Nephron (organoid): ENCODE measurements around the gene MT1F.

Source experiments
- H3K27ac Mint-ChIP-seq, 3 experiments: 2 replicates each; pipeline ENCODE4 v1.8.0; 2020; ENCODE audit warnings: mixed read lengths in 3 of 3, mild to moderate bottlenecking in 2 of 3, moderate library complexity in 1 of 3
- H3K27me3 Mint-ChIP-seq: 2 replicates; pipeline ENCODE4 v1.8.0; 2021; ENCODE audit warnings: low read depth, mild to moderate bottlenecking, moderate library complexity, mixed read lengths
- H3K36me3 Mint-ChIP-seq: 2 replicates; pipeline ENCODE4 v1.8.0; 2020; ENCODE audit warnings: low read depth, mixed read lengths
- H3K4me1 Mint-ChIP-seq: 2 replicates; pipeline ENCODE4 v1.8.0; 2020; ENCODE audit warnings: mixed read lengths
- H3K4me3 Mint-ChIP-seq, 3 experiments: 2 replicates each; pipeline ENCODE4 v1.8.0; 2020; ENCODE audit warnings: mild to moderate bottlenecking in 3 of 3, mixed read lengths in 3 of 3, moderate library complexity in 2 of 3
- H3K9me3 Mint-ChIP-seq: 2 replicates; pipeline ENCODE4 v1.8.0; 2020; ENCODE audit warnings: mixed read lengths
- CTCF ChIP-seq, 3 experiments: fragments of 200-600 bp; sonication (generic); IDR thresholded peaks; one replicate each; pipeline ENCODE4 v1.5.0; 2021; ENCODE audit warnings: antibody characterized with exemption in 3 of 3; ENCODE audit not compliant: unreplicated experiment in 3 of 3

Gene MT1F

GRCh38 chr16:56629531-56629930 lies 28.2 kb upstream of the MT1F start:
- peaks cover 96% of the 10 kb centered on the region for H3K27me3 Mint-ChIP-seq
- no peaks in the 10 kb centered on the region for H3K9me3 Mint-ChIP-seq
- no peak overlapping the region for H3K4me3 Mint-ChIP-seq
- H3K27ac Mint-ChIP-seq = no peak overlapping the region
- H3K36me3 Mint-ChIP-seq = no peaks in the 10 kb centered on the region
- no peak for TF ChIP-seq CTCF (IDR thresholded peaks at IDR 0.05; ENCODE audit: unreplicated experiment in 3 of 3)
- peaks cover 5% of the 10 kb centered on the region for H3K4me1 Mint-ChIP-seq

- no peak overlapping the region for H3K4me3 Mint-ChIP-seq
- no peak overlapping the region for H3K27ac Mint-ChIP-seq
- peaks cover 96% of the 10 kb centered on the region for H3K27me3 Mint-ChIP-seq
- no peaks in the 10 kb centered on the region for H3K36me3 Mint-ChIP-seq
- no peaks in the 10 kb centered on the region for H3K9me3 Mint-ChIP-seq
- TF ChIP-seq CTCF (IDR thresholded peaks at IDR 0.05; ENCODE audit: unreplicated experiment in 3 of 3) = no peak
- H3K4me1 Mint-ChIP-seq = peaks cover 5% of the 10 kb centered on the region
Observed at GRCh38 chr16:56630134-56630533, 27.6 kb upstream of the MT1F start.

- Mint-ChIP-seq H3K4me1 (no peaks in the 10 kb centered on the region), H3K9me3 (no peaks in the 10 kb centered on the region), H3K36me3 (no peaks in the 10 kb centered on the region), H3K27ac (no peak overlapping the region), H3K27me3 (peaks cover 96% of the 10 kb centered on the region), H3K4me3 (peak overlapping the region; percentile 77 to 83 (median 79))
- TF ChIP-seq CTCF (IDR thresholded peaks at IDR 0.05; ENCODE audit: unreplicated experiment in 3 of 3) = no peak
Observed at GRCh38 chr16:56631197-56631596, 26.6 kb upstream of the MT1F start.

GRCh38 chr16:56631832-56632155 lies 26.0 kb upstream of the MT1F start:
- no peak for TF ChIP-seq CTCF (IDR thresholded peaks at IDR 0.05; ENCODE audit: unreplicated experiment in 3 of 3)
- Mint-ChIP-seq H3K27ac (peak overlapping the region in 1 of 3 experiments; percentile 21), H3K4me1 (no peaks in the 10 kb centered on the region), H3K9me3 (no peaks in the 10 kb centered on the region), H3K27me3 (peaks cover 96% of the 10 kb centered on the region), H3K36me3 (no peaks in the 10 kb centered on the region), H3K4me3 (peak overlapping the region; percentile 77 to 83 (median 79))

- Mint-ChIP-seq H3K9me3 (no peaks in the 10 kb centered on the region), H3K36me3 (no peaks in the 10 kb centered on the region), H3K27ac (peak within 1 kb of the TSS in 1 of 3 experiments; percentile 21), H3K4me1 (no peaks in the 10 kb centered on the region), H3K4me3 (peak within 1 kb of the TSS; percentile 77 to 83 (median 79)), H3K27me3 (peaks cover 96% of the 10 kb centered on the region)
- TF ChIP-seq CTCF (IDR thresholded peaks at IDR 0.05; ENCODE audit: unreplicated experiment in 3 of 3) = no peak
Observed at GRCh38 chr16:56632156-56632847, 25.5 kb upstream of the MT1F start, which contains the start of gene MT1M. TSS of gene MT1M (plus strand) at chr16:56632659. CDS start at chr16:56632732, 73 bp downstream.

GRCh38 chr16:56632848-56633365 lies 24.9 kb upstream of the MT1F start:
- peaks cover 2% of the 10 kb centered on the region for H3K4me1 Mint-ChIP-seq

More at GRCh38 chr16:56632848-56633365, 24.9 kb upstream of the MT1F start:
- Mint-ChIP-seq H3K36me3 (no peaks in the 10 kb centered on the region), H3K27me3 (peaks cover 99% of the 10 kb centered on the region), H3K4me3 (peak overlapping the region; percentile 76 to 80 (median 77)), H3K27ac (no peak overlapping the region), H3K9me3 (no peaks in the 10 kb centered on the region)
- TF ChIP-seq CTCF (IDR thresholded peaks at IDR 0.05; ENCODE audit: unreplicated experiment in 3 of 3) = no peak
